A549 treated with AZD9567 at 1 μM for 4 hours (cell line): ENCODE data around the gene LINC00632. TPM values are rescaled to one million over a fixed set of nuclear protein-coding genes. Genes with fewer than 3 reads are reported as not detected.

Experiments used
- total RNA-seq: library from RNA; stranded (reverse); fragments of 200-300 nt; extraction: Qiagen RNA extraction; gene quantifications from 5 replicates; pipeline ENCODE4 v1.2.3, GENCODE V29; 2022; ENCODE audit not compliant: insufficient read depth

LINC00632 gene
- total RNA-seq: 0.72 to 1.9 TPM (median 1.5 TPM) in 5 replicates

GRCh38 chrX:140709421-140709846 is at the start of gene LINC00632:
LINC00632 (plus strand) TSS chrX:140709759.

Other genes starting within 250 kb of the LINC00632 start
- not detected in 5 replicates for gene SOX3, start 204.7 kb upstream of the LINC00632 start, total RNA-seq